B cell (primary cell): ENCODE data around the gene BOC.

Experiments
- EZH2 ChIP-seq: IDR thresholded peaks from 2 replicates; pipeline ENCODE4 v1.6.1; 2012; ENCODE audit warnings: borderline replicate concordance, low read depth, mild to moderate bottlenecking, moderate library complexity, low read length; ENCODE audit not compliant: insufficient read depth, poor library complexity, severe bottlenecking
- TF ChIP-seq, protein P1 (sequence below): fragments of 200-600 bp; IDR thresholded peaks from one replicate; pipeline ENCODE4 v1.8.0; 2022; ENCODE audit warnings: antibody characterized with exemption, mild to moderate bottlenecking

GRCh38 chr3:113218011-113218680 lies 6.8 kb downstream of the BOC start:
- TF ChIP-seq, protein P1, sequence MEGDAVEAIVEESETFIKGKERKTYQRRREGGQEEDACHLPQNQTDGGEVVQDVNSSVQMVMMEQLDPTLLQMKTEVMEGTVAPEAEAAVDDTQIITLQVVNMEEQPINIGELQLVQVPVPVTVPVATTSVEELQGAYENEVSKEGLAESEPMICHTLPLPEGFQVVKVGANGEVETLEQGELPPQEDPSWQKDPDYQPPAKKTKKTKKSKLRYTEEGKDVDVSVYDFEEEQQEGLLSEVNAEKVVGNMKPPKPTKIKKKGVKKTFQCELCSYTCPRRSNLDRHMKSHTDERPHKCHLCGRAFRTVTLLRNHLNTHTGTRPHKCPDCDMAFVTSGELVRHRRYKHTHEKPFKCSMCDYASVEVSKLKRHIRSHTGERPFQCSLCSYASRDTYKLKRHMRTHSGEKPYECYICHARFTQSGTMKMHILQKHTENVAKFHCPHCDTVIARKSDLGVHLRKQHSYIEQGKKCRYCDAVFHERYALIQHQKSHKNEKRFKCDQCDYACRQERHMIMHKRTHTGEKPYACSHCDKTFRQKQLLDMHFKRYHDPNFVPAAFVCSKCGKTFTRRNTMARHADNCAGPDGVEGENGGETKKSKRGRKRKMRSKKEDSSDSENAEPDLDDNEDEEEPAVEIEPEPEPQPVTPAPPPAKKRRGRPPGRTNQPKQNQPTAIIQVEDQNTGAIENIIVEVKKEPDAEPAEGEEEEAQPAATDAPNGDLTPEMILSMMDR, result no peak
- TF ChIP-seq EZH2, result no peak
